Measurements from ENCODE around the gene GRIN3A. TPM values are rescaled to one million over a fixed set of nuclear protein-coding genes. Genes with fewer than 3 reads are reported as not detected.
A peak's percentile ranks its signal among the peaks of the same experiment; 100 is the strongest.

Gene GRIN3A
- total RNA-seq, 1 donor from 2014 or later = 0.15 TPM

DNA sequence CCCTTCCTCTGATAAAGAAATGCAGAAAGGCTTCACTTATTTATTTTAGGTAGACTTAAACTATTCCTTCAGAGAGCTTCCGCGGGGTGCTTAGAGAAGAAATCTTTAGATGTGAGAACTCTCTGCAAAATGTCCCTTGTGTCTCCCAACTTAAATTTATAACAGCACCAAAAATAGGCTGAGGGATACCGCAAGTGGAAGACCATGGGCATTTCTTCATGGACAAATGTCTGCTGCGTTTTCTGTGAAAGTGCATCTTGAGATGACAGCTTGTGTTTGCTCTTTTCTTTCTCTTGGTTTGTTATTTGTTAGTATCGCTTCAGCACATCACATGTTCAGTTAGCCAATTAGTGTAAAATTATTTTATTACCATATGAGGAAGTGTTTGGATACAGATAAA lies 15.3 kb upstream of the GRIN3A start:
- Mint-ChIP-seq H3K4me3 (ENCODE audit: unreplicated experiment) (no peak overlapping the region), H3K36me3 (ENCODE audit: unreplicated experiment) (no peaks in the 10 kb centered on the region), H3K27ac (ENCODE audit: unreplicated experiment) (no peak overlapping the region), H3K4me1 (ENCODE audit: low read depth, unreplicated experiment) (no peaks in the 10 kb centered on the region), H3K27me3 (ENCODE audit: unreplicated experiment) (no peaks in the 10 kb centered on the region), H3K9me3 (ENCODE audit: unreplicated experiment) (no peaks in the 10 kb centered on the region)
- TF ChIP-seq, protein P1, sequence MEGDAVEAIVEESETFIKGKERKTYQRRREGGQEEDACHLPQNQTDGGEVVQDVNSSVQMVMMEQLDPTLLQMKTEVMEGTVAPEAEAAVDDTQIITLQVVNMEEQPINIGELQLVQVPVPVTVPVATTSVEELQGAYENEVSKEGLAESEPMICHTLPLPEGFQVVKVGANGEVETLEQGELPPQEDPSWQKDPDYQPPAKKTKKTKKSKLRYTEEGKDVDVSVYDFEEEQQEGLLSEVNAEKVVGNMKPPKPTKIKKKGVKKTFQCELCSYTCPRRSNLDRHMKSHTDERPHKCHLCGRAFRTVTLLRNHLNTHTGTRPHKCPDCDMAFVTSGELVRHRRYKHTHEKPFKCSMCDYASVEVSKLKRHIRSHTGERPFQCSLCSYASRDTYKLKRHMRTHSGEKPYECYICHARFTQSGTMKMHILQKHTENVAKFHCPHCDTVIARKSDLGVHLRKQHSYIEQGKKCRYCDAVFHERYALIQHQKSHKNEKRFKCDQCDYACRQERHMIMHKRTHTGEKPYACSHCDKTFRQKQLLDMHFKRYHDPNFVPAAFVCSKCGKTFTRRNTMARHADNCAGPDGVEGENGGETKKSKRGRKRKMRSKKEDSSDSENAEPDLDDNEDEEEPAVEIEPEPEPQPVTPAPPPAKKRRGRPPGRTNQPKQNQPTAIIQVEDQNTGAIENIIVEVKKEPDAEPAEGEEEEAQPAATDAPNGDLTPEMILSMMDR (IDR thresholded peaks at IDR 0.05; ENCODE audit: partially characterized antibody, unreplicated experiment) = no peak
- no peak for DNase-seq

DNA sequence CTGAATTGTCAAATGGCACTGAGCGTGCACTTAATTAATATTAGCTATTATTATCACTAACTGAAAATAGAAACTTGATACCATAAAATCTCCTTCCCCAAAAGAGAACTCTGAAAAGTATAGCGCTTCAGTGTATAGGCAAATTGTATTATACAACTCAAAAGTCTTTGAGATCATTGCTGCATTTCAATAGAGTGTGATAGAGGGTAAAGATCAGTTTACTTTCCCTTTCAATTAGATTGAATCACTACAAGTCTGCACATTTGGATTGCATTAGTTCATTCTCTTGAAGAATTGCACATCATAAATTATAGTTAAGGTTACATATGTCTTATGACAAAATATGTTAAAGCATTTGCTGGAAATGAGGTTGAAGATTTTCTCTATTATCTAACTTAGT lies 13.4 kb upstream of the GRIN3A start:
- no peak for DNase-seq
- Mint-ChIP-seq H3K27ac (ENCODE audit: unreplicated experiment) (no peak overlapping the region), H3K4me1 (ENCODE audit: low read depth, unreplicated experiment) (no peaks in the 10 kb centered on the region), H3K4me3 (ENCODE audit: unreplicated experiment) (no peak overlapping the region), H3K36me3 (ENCODE audit: unreplicated experiment) (no peaks in the 10 kb centered on the region), H3K27me3 (ENCODE audit: unreplicated experiment) (no peaks in the 10 kb centered on the region), H3K9me3 (ENCODE audit: unreplicated experiment) (no peaks in the 10 kb centered on the region)
- TF ChIP-seq, protein P1 (IDR thresholded peaks at IDR 0.05; ENCODE audit: partially characterized antibody, unreplicated experiment) = no peak

DNA sequence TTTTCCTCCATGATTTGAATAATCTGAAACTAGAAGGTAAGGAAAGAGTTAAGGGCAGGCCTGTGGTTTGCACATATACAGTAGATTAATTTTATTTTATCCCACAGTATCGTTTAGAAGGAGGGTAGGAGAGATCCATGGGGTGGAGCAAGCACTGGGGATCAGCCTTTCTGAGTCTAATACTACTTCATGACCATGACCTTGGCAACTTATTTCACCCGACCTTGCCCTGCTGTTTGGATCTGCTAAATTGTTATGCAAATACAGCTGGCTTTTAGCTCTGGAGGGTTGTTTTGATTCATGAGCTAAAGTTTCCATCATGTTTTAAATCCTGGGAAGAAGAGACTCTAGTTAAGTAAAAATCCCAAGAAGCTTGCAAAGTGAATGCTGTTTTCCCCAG lies 864 bp upstream of the GRIN3A start:
- H3K27ac Mint-ChIP-seq (ENCODE audit: unreplicated experiment) = no peak overlapping the region
- no peak for DNase-seq
- TF ChIP-seq, protein P1 (IDR thresholded peaks at IDR 0.05; ENCODE audit: partially characterized antibody, unreplicated experiment) = no peak
- peaks cover 10% of the 10 kb centered on the region for H3K27me3 Mint-ChIP-seq (ENCODE audit: unreplicated experiment)
- H3K36me3 Mint-ChIP-seq (ENCODE audit: unreplicated experiment) = no peaks in the 10 kb centered on the region
- H3K9me3 Mint-ChIP-seq (ENCODE audit: unreplicated experiment) = peaks cover 7% of the 10 kb centered on the region
- H3K4me3 Mint-ChIP-seq (ENCODE audit: unreplicated experiment) = peak overlapping the region; percentile 97
- H3K4me1 Mint-ChIP-seq (ENCODE audit: low read depth, unreplicated experiment) = peaks cover 2% of the 10 kb centered on the region

DNA sequence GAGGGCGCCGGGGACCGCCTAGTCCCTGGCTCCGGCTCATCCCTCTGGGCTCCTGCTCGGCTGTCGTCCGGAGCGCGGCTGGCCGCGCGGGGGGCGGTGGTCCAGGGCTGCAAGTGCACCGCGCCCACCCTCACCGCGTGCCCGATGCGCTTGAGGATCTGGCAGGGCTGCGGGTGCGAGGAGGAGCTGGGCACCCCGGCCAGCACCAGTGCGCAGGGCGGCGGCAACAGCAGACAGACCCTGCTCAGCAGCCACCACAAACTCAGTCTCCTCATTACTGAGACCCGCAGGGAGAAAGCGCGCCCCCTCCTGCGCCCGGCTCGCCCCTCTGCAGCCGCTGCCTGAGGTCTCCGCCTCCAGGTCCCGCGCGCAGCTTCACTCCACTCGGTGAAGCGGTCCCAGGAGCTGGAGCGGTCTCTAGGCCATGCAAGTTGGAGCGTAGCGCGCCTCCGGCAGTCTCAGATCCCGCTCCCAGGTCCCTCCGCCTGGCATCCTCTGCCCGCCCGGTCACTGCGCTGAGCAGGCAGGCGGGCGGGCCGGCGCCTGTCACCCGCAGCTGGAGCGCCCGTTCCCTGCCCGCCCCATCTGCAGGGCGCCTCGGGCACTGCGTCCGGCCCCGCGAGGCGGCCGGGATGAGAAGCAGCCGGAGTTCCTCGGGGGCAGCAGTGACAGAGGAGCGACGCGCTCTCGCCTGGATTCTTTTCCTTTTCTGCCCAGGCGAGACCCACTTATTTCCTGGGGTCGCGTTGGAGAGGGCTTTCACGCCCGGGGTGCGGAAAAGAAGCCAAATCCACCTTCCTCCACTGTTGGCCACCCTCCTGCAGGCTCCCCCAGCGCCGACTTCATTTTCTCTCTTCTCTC lies 512 bp downstream of the GRIN3A start:
- DNase-seq = peak; percentile 68
- Mint-ChIP-seq H3K27me3 (ENCODE audit: unreplicated experiment) (peaks cover 10% of the 10 kb centered on the region), H3K36me3 (ENCODE audit: unreplicated experiment) (no peaks in the 10 kb centered on the region), H3K4me3 (ENCODE audit: unreplicated experiment) (peak overlapping the region; percentile 97), H3K9me3 (ENCODE audit: unreplicated experiment) (peaks cover 7% of the 10 kb centered on the region), H3K27ac (ENCODE audit: unreplicated experiment) (no peak overlapping the region), H3K4me1 (ENCODE audit: low read depth, unreplicated experiment) (peaks cover 2% of the 10 kb centered on the region)
- TF ChIP-seq, protein P1 (IDR thresholded peaks at IDR 0.05; ENCODE audit: partially characterized antibody, unreplicated experiment) = no peak

DNA sequence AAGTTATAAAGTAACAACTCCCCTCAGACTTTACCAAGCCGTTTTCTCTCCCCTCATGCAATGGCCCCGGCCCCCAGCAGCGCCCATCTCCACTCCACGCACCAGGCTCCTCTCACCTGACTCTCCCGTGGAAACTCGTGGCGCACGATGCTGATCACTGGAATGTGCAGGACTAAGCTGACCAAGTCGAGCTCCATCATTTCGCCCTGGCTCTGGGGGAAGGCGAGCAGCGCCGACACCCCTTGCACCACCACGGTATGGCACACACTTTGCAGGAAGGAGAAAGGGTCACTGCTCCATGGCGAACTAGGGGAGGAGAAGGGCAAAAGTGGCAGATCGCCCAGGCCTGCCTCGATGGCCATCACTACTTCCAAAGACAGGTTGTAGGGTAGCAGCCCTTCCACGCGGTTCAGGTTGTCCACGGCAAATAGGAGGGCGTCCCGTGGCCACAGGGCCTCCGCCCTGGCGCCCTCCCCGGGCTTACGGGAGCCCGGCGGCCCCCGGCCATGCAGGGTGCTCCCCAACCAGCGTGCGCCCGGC lies 1.2 kb downstream of the GRIN3A start:
- TF ChIP-seq, protein P1 (IDR thresholded peaks at IDR 0.05; ENCODE audit: partially characterized antibody, unreplicated experiment) = no peak
- Mint-ChIP-seq H3K27ac (ENCODE audit: unreplicated experiment) (no peak overlapping the region), H3K4me1 (ENCODE audit: low read depth, unreplicated experiment) (peaks cover 2% of the 10 kb centered on the region), H3K4me3 (ENCODE audit: unreplicated experiment) (peak overlapping the region; percentile 77), H3K9me3 (ENCODE audit: unreplicated experiment) (peaks cover 7% of the 10 kb centered on the region), H3K27me3 (ENCODE audit: unreplicated experiment) (peaks cover 10% of the 10 kb centered on the region), H3K36me3 (ENCODE audit: unreplicated experiment) (no peaks in the 10 kb centered on the region)
- DNase-seq = no peak

Measured in glutamatergic neuron (in vitro differentiated cells).